Fibroblast of villous mesenchyme (primary cell): ENCODE results near the gene TSPEAR. TPM values are rescaled to one million over a fixed set of nuclear protein-coding genes. Genes with fewer than 3 reads are reported as not detected.
"Not testable (repeated sequence)": the region's sequence is repeated elsewhere in the genome, so short reads cannot be mapped to it uniquely, and the experiment has no call there.

Experiments used
- DNase-seq: peaks from one replicate; pipeline ENCODE4 v3.0.0-alpha.2; 2010; ENCODE audit warnings: low read depth
- H3K4me3 ChIP-seq: 2 replicates; pipeline ENCODE4 v1.5.1; 2011; ENCODE audit warnings: low read depth, mild to moderate bottlenecking, low read length
- CTCF ChIP-seq: IDR thresholded peaks from 2 replicates; pipeline ENCODE4 v1.5.1; 2012; ENCODE audit warnings: low read depth, mild to moderate bottlenecking, low read length; ENCODE audit not compliant: insufficient read depth
- total RNA-seq: library from RNA; depleted of rRNA; stranded (reverse); fragments of >200 nt; gene quantifications from 2 replicates; pipeline ENCODE4 v1.2.3, GENCODE V29; 2012

Gene TSPEAR
- total RNA-seq, 1 donor = not detected

GRCh38 chr21:44643741-44644310 lies 67.5 kb downstream of the TSPEAR start:
- TF ChIP-seq CTCF = no peak
- no peak for DNase-seq

GRCh38 chr21:44640761-44641160 lies 70.6 kb downstream of the TSPEAR start:
- TF ChIP-seq CTCF = no peak
- H3K4me3 ChIP-seq = no peak overlapping the region
- DNase-seq = no peak

More at GRCh38 chr21:44643741-44644310, 67.5 kb downstream of the TSPEAR start:
- H3K4me3 ChIP-seq = no peak overlapping the region

GRCh38 chr21:44639331-44639655 lies 72.1 kb downstream of the TSPEAR start:
- TF ChIP-seq CTCF = no peak
- H3K4me3 ChIP-seq = no peak overlapping the region
- no peak for DNase-seq

- H3K4me3 ChIP-seq, DNase-seq: not testable (repeated sequence)
These were observed 72.7 kb downstream of the TSPEAR start for GRCh38 chr21:44638506-44639330.

- DNase-seq, H3K4me3 ChIP-seq: not testable (repeated sequence)
These were observed 73.5 kb downstream of the TSPEAR start for GRCh38 chr21:44637851-44638348.

GRCh38 chr21:44637018-44637850 lies 74.1 kb downstream of the TSPEAR start, which contains the start of gene KRTAP10-10:
Gene KRTAP10-10, plus strand, starts transcription at chr21:44637356. Its CDS starts 62 bp downstream, at chr21:44637418.
- H3K4me3 ChIP-seq = no peak within 1 kb of the TSS
- no peak for TF ChIP-seq CTCF
- DNase-seq = no peak

- no peak overlapping the region for H3K4me3 ChIP-seq
- no peak for DNase-seq
- no peak for TF ChIP-seq CTCF
These were observed 75.0 kb downstream of the TSPEAR start for GRCh38 chr21:44636209-44637017.
